ENCODE data around the gene AKAP6. TPM values are rescaled to one million over a fixed set of nuclear protein-coding genes. Genes with fewer than 3 reads are reported as not detected.

Gene AKAP6
- total RNA-seq, 1 donor from 2014 or later: 0.53 TPM

GRCh38 chr14:32428875-32429274, 99.8 kb downstream of the AKAP6 start:
- Mint-ChIP-seq H3K4me1 (peaks cover 13% of the 10 kb centered on the region), H3K36me3 (ENCODE audit: low read depth) (no peaks in the 10 kb centered on the region), H3K27ac (no peak overlapping the region), H3K9me3 (no peaks in the 10 kb centered on the region), H3K27me3 (peaks cover 6% of the 10 kb centered on the region), H3K4me3 (no peak overlapping the region)
- no peak for DNase-seq
- intact Hi-C loops (cut with micrococcal nuclease): no loop called here
- ATAC-seq (ENCODE audit: low read depth): no peak
- no peak for TF ChIP-seq CTCF (IDR thresholded peaks at IDR 0.05)
- ChIA-PET CTCF (no interaction called here), POLR2A (no interaction called here)

- peaks cover 16% of the 10 kb centered on the region for H3K4me1 Mint-ChIP-seq
- H3K27ac Mint-ChIP-seq: no peak overlapping the region
- H3K27me3 Mint-ChIP-seq: peaks cover 5% of the 10 kb centered on the region
- TF ChIP-seq CTCF (IDR thresholded peaks at IDR 0.05): no peak
- no peak for ATAC-seq (ENCODE audit: low read depth)
- ChIA-PET CTCF (no interaction called here), POLR2A (no interaction called here)
- H3K9me3 Mint-ChIP-seq: no peaks in the 10 kb centered on the region
- intact Hi-C loops (cut with micrococcal nuclease): no loop called here
- no peak for DNase-seq
- H3K4me3 Mint-ChIP-seq: no peak overlapping the region
- H3K36me3 Mint-ChIP-seq (ENCODE audit: low read depth): no peaks in the 10 kb centered on the region
These were observed 101.2 kb downstream of the AKAP6 start for GRCh38 chr14:32430326-32430725.

- TF ChIP-seq CTCF (IDR thresholded peaks at IDR 0.05): no peak
- intact Hi-C loops (cut with micrococcal nuclease): no loop called here
- Mint-ChIP-seq H3K4me3 (no peak overlapping the region), H3K9me3 (no peaks in the 10 kb centered on the region), H3K36me3 (ENCODE audit: low read depth) (no peaks in the 10 kb centered on the region), H3K27ac (no peak overlapping the region), H3K4me1 (peaks cover 20% of the 10 kb centered on the region), H3K27me3 (no peaks in the 10 kb centered on the region)
- CTCF ChIA-PET: no interaction called here
- DNase-seq: no peak
- ATAC-seq (ENCODE audit: low read depth): no peak
- POLR2A ChIA-PET: no interaction called here
These were observed 103.9 kb downstream of the AKAP6 start for GRCh38 chr14:32432813-32433538.

- no peak for TF ChIP-seq CTCF (IDR thresholded peaks at IDR 0.05)
- intact Hi-C loops (cut with micrococcal nuclease): no loop called here
- ChIA-PET CTCF (no interaction called here), POLR2A (no interaction called here)
- peaks cover 20% of the 10 kb centered on the region for H3K4me1 Mint-ChIP-seq
- DNase-seq (no peak), ATAC-seq (ENCODE audit: low read depth) (no peak)
- no peaks in the 10 kb centered on the region for H3K27me3 Mint-ChIP-seq
- H3K36me3 Mint-ChIP-seq (ENCODE audit: low read depth): peaks cover under 1% of the 10 kb centered on the region
- no peak overlapping the region for H3K27ac Mint-ChIP-seq
- H3K4me3 Mint-ChIP-seq: peak overlapping the region; percentile 8
- no peaks in the 10 kb centered on the region for H3K9me3 Mint-ChIP-seq
These were observed 105.1 kb downstream of the AKAP6 start for GRCh38 chr14:32434180-32434579.

GRCh38 chr14:32434880-32435279, 105.8 kb downstream of the AKAP6 start:
- no peak for TF ChIP-seq CTCF (IDR thresholded peaks at IDR 0.05)
- ChIA-PET CTCF (no interaction called here), POLR2A (no interaction called here)
- ATAC-seq (ENCODE audit: low read depth): no peak
- Mint-ChIP-seq H3K9me3 (no peaks in the 10 kb centered on the region), H3K36me3 (ENCODE audit: low read depth) (peaks cover 5% of the 10 kb centered on the region), H3K4me3 (no peak overlapping the region), H3K27me3 (no peaks in the 10 kb centered on the region), H3K27ac (no peak overlapping the region), H3K4me1 (peaks cover 20% of the 10 kb centered on the region)
- intact Hi-C loops (cut with micrococcal nuclease): no loop called here
- DNase-seq: no peak
